ENCODE data around the gene RAB3IL1. TPM values are rescaled to one million over a fixed set of nuclear protein-coding genes. Genes with fewer than 3 reads are reported as not detected.

The RAB3IL1 gene
- total and polyA plus RNA-seq, 9 of the 15 experiments (the other 6 are each of a cell fraction or from before 2014, with no cell fraction given) = 0.15 to 42.6 (median 15.5) TPM

DNA sequence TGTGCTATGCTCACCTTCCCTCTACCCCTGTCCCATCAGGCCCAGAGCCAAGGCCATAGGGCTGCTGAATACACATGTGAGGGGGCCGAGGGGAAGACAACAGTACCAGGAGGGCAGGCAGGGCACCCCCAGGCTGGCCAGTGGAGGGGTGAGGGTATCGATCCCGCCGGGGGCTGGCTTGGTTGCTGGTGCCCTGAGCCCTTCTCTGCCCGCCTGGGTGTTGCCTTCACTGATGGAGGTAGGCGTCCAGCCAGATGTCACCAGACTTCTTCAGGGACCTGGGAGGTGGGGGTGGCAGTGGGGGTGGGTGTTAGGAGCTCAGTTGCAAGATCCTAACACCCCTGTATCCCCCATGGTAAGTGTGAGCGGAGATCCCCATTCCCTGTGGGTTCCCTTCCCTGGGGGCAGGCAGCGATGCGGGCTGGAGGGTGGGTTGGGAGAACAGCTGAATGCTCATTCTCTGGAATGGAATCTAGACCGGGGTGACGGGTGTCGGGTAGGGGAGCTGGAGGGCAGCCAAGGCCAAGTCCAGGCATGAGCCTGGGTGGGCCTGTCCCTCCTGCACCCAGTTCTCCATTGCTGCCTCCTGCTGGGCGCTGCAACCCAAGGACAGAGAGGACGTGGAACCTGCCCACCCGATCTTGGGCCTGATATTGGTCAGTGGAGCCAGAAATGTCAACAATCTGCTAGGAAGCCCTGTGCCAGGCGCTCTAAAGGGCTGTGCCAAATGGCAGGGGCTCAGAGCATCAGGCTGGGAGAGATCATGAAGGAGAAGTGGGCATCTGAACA is 43.6 kb downstream of the RAB3IL1 start:
- in situ Hi-C loops (cut with MboI) (no loop called here), intact Hi-C loops (cut with micrococcal nuclease) (no loop called here)
- Histone ChIP-seq H3K9ac (ENCODE audit: insufficient read depth in 1 of 2, low read depth in 2 of 2, low read length in 2 of 2) (0 out of 4 replicates have a peak overlapping the region, but pooled peaks of 1 of the 2 experiments have one; percentile 12), H4K20me1 (replicated peaks; ENCODE audit: control insufficient read depth, insufficient read depth, low read length) (no peaks in the 10 kb centered on the region), H3K4me2 (ENCODE audit: insufficient read depth, low read length) (no peak overlapping the region), H3K4me3 (no peak overlapping the region), H3K27ac (ENCODE audit: extremely low read depth, low read depth, low read length) (no peak overlapping the region), H2AFZ (ENCODE audit: low read depth, low read length) (no peak overlapping the region), H3K36me3 (ENCODE audit: control insufficient read depth, insufficient read depth, low read length) (peaks cover 15% of the 10 kb centered on the region; the same call in 2 of the 3 replicates), H3K79me2 (ENCODE audit: control insufficient read depth, insufficient read depth, low read length) (0 out of 3 replicates have a peak, but pooled peaks cover 3% of the 10 kb centered on the region), H3K9me1 (ENCODE audit: control insufficient read depth, insufficient read depth, low read length) (no peaks in the 10 kb centered on the region), H3K4me1 (replicated peaks in 1 of 2; ENCODE audit: control insufficient read depth in 2 of 2, insufficient read depth in 2 of 2, low read length in 2 of 2) (peaks cover 27 to 80% of the 10 kb centered on the region in 2 experiments), H3K27me3 (ENCODE audit: control insufficient read depth in 2 of 2, insufficient read depth in 2 of 2, low read length in 2 of 2) (no peaks in the 10 kb centered on the region), H3K9me3 (replicated peaks; ENCODE audit: control insufficient read depth, insufficient read depth, low read depth, low read length) (no peaks in the 10 kb centered on the region)
- 76% methylated on average over 10 of the region's 16 CpGs for WGBS (ENCODE audit: insufficient coverage, low coverage, missing lambda C conversion rate)
- DNase-seq (ENCODE audit: extremely low read depth in 1 of 4, low spot score in 3 of 4) (no peak), FAIRE-seq (no peak), ATAC-seq (no peak)
- ChIA-PET POLR2A (interaction anchor here (1.6 kb wide), 2 partner anchors 74 to 90 kb away, joined by 8 to 9 read pairs; no protein-coding TSS in a partner anchor), CTCF (ENCODE audit: low intra/inter-chr PET ratio) (no interaction called here)
- BruUV-seq (replicated peaks) = no TSS peak
- TF ChIP-seq, protein P1, sequence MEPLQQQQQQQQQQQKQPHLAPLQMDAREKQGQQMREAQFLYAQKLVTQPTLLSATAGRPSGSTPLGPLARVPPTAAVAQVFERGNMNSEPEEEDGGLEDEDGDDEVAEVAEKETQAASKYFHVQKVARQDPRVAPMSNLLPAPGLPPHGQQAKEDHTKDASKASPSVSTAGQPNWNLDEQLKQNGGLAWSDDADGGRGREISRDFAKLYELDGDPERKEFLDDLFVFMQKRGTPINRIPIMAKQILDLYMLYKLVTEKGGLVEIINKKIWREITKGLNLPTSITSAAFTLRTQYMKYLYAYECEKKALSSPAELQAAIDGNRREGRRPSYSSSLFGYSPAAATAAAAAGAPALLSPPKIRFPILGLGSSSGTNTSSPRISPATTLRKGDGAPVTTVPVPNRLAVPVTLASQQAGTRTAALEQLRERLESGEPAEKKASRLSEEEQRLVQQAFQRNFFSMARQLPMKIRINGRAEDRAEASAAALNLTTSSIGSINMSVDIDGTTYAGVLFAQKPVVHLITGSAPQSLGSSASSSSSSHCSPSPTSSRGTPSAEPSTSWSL (CRISPR knock-in tag; IDR thresholded peaks at IDR 0.05; ENCODE audit: borderline replicate concordance) = no peak
- TF ChIP-seq TSC22D4 (tag; IDR thresholded peaks at IDR 0.05) = no peak
- TF ChIP-seq POU5F1 (IDR thresholded peaks at IDR 0.05; ENCODE audit: borderline replicate concordance, low read depth, low read length, partially characterized antibody) = no peak
- no peak for TF ChIP-seq POLR3A (IDR thresholded peaks at IDR 0.05; ENCODE audit: borderline replicate concordance, extremely low read depth, insufficient read depth, insufficient read length)
- TF ChIP-seq RAD21 (CRISPR knock-in tag; conservative IDR thresholded peaks at IDR 0.05 in 1 of 2, IDR thresholded peaks at IDR 0.05 in 1 of 2) = 0 out of 4 replicates have a peak, but pooled peaks of 1 of the 2 experiments have one; percentile 5
- TF ChIP-seq, protein P2, sequence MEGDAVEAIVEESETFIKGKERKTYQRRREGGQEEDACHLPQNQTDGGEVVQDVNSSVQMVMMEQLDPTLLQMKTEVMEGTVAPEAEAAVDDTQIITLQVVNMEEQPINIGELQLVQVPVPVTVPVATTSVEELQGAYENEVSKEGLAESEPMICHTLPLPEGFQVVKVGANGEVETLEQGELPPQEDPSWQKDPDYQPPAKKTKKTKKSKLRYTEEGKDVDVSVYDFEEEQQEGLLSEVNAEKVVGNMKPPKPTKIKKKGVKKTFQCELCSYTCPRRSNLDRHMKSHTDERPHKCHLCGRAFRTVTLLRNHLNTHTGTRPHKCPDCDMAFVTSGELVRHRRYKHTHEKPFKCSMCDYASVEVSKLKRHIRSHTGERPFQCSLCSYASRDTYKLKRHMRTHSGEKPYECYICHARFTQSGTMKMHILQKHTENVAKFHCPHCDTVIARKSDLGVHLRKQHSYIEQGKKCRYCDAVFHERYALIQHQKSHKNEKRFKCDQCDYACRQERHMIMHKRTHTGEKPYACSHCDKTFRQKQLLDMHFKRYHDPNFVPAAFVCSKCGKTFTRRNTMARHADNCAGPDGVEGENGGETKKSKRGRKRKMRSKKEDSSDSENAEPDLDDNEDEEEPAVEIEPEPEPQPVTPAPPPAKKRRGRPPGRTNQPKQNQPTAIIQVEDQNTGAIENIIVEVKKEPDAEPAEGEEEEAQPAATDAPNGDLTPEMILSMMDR (IDR thresholded peaks at IDR 0.05 in 2 of 3, conservative IDR thresholded peaks at IDR 0.05 in 1 of 3; ENCODE audit: insufficient read depth in 2 of 3, low read depth in 1 of 3, low read length in 3 of 3) = peak in 2 of 3 experiments; percentile 12 to 14; a peak in 1 of 6 replicates
- no peak for TF ChIP-seq ZNF384 (IDR thresholded peaks at IDR 0.05; ENCODE audit: low read depth, low read length)
- no peak for TF ChIP-seq ZNF140 (CRISPR knock-in tag; IDR thresholded peaks at IDR 0.05)
- TF ChIP-seq CREB1 (IDR thresholded peaks at IDR 0.05) = no peak
- no peak for TF ChIP-seq CREB1 (CRISPR knock-in tag; IDR thresholded peaks at IDR 0.05)

Measured in K562 (cell line).